Measurements from ENCODE around the gene ZBTB37.

- TF ChIP-seq SPI1 (IDR thresholded peaks at IDR 0.05; ENCODE audit: borderline replicate concordance, low read depth) (no peak), CTCF (IDR thresholded peaks at IDR 0.05; ENCODE audit: insufficient read depth, low read length) (no peak), POLR2AphosphoS5 (IDR thresholded peaks at IDR 0.05; ENCODE audit: low read depth) (no peak)
Observed at GRCh38 chr1:173900427-173900826, 32.2 kb downstream of the ZBTB37 start.

All from HL-60 (cell line).